RCC 7860 (cell line): ENCODE data around the gene ALDH1L2.
"Not testable (repeated sequence)": the region's sequence is repeated elsewhere in the genome, so short reads cannot be mapped to it uniquely, and the experiment has no call there.

ENCODE experiments used
- DNase-seq: peaks from one replicate; pipeline ENCODE4 v3.0.0-alpha.2; 2015; ENCODE audit warnings: low spot score
- FAIRE-seq: peaks from 2 replicates; lab custom pipeline; 2012; peaks lifted over from hg19 to GRCh38; lab: Jason Lieb, UNC

ALDH1L2 gene

DNA sequence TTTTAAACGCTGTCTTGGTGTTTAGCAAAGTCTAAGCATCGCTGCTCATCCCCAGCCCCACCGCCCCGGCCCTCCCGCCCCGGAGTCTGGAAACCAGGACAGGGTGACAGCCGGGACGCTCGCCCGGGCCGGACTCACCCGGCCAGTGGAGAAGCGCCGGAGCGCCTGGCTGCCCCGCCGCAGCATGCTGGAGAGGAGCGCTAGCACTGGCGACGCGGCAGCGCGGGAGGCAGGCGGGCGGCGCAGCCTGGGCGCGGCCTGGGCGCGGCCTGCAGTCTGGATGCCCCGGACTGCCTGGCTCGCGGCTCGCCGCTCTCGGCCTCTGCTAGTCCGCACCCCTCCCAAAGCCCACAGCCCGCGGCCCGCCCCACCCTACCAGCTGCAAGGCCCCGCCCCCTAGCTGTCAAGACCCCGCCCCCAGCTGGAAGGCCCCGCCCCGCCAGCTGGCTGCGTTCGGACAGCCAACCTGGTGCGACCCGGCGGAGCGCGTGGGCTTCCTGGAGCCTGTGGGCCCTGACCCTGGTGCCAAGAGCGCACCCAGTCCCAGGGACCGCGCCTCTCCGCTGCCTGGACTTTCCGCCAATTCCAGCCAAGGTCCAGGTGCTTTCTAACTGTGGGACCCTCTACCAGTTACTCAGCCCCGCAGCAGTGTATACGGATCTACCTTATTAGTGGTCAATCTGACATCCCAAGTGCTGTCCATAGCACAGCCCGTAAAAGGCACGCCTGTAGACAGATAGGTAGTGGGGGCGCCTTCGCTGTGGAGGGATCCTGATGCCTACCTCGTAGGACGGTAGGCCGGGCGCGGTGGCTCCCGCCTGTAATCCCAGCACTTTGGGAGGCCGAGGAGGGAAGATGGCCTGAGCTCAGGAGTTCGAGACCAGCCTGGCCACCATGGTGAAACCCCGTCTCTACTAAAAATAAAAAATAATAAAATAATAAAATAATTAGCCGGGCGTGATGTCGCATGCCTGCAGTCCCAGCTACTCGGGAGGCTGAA lies at the start of gene ALDH1L2:
Gene ALDH1L2 (minus strand): TSS at position 208 of the 1,000 bp plus-strand sequence. CDS start 22 bp downstream, at position 186.
- no peak for FAIRE-seq

DNA sequence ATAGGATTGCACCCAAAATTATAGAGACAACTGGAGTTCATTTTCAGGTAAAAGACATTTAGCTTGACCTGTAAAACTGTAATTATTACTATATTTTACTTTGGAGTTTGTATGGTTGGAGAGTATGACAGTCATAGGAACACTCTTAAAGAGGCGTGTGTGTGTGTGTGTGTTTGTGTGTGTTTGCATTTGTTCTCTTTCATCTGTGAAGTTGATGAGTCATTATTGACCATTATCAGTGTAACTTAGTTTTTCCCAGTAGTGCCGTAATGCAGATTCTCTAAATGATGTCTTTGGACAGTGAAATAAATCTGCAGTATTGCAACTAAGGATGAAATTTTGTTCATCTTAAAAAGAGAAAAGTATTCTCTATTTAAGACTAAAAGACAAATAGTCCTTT lies 36.3 kb upstream of the ALDH1L2 start:
- FAIRE-seq, result no peak
- DNase-seq, result no peak

More for the DNA sequence above, at the start of gene ALDH1L2:
- no peak for DNase-seq

GRCh38 chr12:105116969-105117368 lies 32.7 kb upstream of the ALDH1L2 start:
- FAIRE-seq (no peak), DNase-seq (no peak)

GRCh38 chr12:105113094-105113493 lies 28.8 kb upstream of the ALDH1L2 start:
- DNase-seq (no peak), FAIRE-seq (no peak)

GRCh38 chr12:105110851-105111250 lies 26.6 kb upstream of the ALDH1L2 start:
- FAIRE-seq, result peak; percentile 88
- DNase-seq, result no peak

- FAIRE-seq (no peak), DNase-seq (peak; percentile 29)
Observed at GRCh38 chr12:105109465-105110212, 25.4 kb upstream of the ALDH1L2 start.

DNA sequence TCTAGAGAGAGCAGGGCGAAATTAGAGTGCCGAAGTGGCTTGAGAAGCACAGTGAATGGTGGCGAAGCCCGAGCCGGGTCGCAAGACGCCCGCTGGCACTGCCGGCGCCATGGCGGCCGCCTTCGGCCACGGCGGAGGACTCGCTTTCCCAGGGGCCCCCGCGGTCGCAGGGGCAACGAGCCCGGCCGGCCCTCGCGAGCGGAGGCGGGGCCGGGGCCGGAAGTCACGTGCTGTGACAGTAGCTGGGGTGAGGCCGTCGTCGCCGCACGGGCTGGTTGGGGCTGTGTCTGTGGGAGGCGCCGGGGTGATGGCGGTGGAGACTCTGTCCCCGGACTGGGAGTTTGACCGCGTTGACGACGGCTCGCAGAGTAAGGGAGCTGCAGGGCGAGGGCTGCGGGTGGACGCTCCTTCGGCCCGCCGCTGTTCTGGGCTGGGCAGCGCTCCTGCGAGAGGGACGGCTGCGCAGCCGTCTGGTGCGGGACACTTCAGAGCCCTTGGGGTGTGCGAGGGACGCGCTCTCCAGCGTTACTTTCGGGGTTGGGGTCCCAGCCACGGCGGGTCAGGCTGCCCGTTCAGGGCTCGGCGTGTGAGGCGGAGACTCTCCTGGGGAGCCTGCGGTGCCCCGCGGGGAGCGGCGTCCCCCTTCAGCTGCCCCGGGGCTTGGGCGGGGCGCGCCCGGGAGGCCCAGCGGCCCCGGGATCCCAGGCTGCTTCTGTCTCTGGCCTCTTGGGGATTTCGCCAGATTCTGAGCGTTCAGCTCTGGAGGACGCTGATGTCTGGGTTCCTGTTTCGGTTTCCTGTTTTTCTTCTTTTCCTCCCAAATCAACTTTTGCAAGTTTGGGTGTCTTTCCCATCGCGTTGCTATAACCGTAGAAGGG lies 23.5 kb upstream of the ALDH1L2 start, which contains the start of gene WASHC4:
Gene WASHC4 (plus strand): TSS at position 238 of the 878 bp plus-strand sequence. CDS start 70 bp downstream, at position 308.
- peak; percentile 79 for DNase-seq
- FAIRE-seq, result no peak

GRCh38 chr12:105107171-105107493 lies 22.9 kb upstream of the ALDH1L2 start:
- DNase-seq (no peak), FAIRE-seq (no peak)

DNA sequence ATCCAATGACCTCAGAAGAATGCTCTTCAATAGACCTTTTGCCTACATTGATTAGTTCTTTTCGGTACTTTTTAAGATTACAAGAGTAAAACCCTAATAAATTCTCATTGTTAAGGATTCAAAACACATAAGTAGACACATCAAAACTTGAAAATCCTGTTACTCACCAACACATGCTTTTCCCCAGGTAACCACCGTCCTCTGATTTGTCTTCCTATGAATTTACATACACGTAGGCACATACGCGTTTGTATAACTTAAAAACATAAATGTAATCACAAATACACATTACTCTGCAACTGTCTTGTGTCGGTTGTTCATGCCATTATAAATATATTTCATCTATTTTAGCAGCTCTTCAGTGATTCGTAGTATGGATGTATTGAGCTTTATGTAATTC lies 22.4 kb upstream of the ALDH1L2 start:
- DNase-seq (no peak), FAIRE-seq (no peak)

- FAIRE-seq (no peak), DNase-seq (no peak)
Observed at GRCh38 chr12:105104762-105105161, 20.5 kb upstream of the ALDH1L2 start.

- FAIRE-seq (no peak), DNase-seq (no peak)
Observed at GRCh38 chr12:105102673-105103072, 18.4 kb upstream of the ALDH1L2 start.

GRCh38 chr12:105100998-105101397 lies 16.7 kb upstream of the ALDH1L2 start:
- FAIRE-seq (no peak), DNase-seq (no peak)

GRCh38 chr12:105100207-105100985 lies 16.1 kb upstream of the ALDH1L2 start:
- no peak for DNase-seq
- no peak for FAIRE-seq

DNA sequence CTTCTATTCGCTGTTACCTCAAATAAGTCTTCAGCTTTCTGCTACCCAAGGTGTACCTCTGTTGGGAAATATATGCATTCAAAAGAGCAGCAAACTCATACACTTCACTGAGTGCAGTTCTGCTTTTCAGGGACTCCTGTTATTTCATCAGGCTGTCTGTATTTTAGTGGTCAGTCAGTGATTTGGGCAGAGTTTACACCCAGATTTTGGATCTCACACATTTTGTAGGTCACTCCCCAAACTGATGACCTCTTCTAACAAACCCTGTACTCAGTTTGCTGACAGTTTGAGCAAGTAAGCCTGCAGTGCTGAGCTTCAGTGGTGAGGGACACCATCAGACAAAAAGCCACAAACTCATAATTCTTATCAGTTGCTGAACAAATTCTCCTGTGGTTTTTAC lies 15.1 kb upstream of the ALDH1L2 start:
- DNase-seq (no peak), FAIRE-seq (no peak)

DNA sequence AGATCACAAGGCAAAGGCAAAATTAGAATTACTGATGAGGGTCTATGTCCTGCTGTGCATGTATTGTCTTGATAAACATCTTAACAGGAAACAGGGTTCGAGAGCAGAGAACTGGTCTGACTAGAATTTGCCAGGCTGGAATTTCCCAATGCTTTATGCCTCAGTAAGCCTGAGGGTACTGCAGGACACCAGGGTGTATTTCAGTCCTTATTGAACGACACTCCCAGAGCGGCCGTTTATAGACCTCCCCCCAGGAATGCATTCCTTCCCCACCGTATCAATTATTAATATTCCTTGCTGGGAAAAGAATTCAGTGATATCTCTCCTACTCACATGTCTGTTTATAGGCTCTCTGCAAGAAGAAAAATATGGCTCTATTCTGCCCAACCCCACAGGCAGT lies 11.1 kb upstream of the ALDH1L2 start:
- DNase-seq, FAIRE-seq: not testable (repeated sequence)

GRCh38 chr12:105092336-105092735 lies 8.1 kb upstream of the ALDH1L2 start:
- FAIRE-seq (no peak), DNase-seq (no peak)

GRCh38 chr12:105091476-105092206 lies 7.4 kb upstream of the ALDH1L2 start:
- DNase-seq (no peak), FAIRE-seq (no peak)

GRCh38 chr12:105090361-105090760 lies 6.1 kb upstream of the ALDH1L2 start:
- DNase-seq, result no peak
- FAIRE-seq, result no peak

GRCh38 chr12:105089817-105090216 lies 5.6 kb upstream of the ALDH1L2 start:
- FAIRE-seq (no peak), DNase-seq (no peak)
